Measurements from ENCODE around the gene CD27.
A peak's percentile ranks its signal among the peaks of the same experiment; 100 is the strongest.

Gene CD27
- 19.0 to 54.3 (median 48.4) reads per million in 3 donors for total RNA-seq

GRCh38 chr12:6444704-6445688 is at the start of gene CD27:
TSS of gene CD27 (plus strand) at chr12:6444955. CDS start at chr12:6445096, 141 bp downstream.
- peaks cover 21% of the 10 kb centered on the region for H3K4me1 ChIP-seq (ENCODE audit: control insufficient read depth, insufficient read depth, low read length, poor library complexity, severe bottlenecking)
- no peaks in the 10 kb centered on the region for H3K27me3 ChIP-seq (replicated peaks; ENCODE audit: control insufficient read depth, insufficient read depth, low read length, poor library complexity, severe bottlenecking)
- no peaks in the 10 kb centered on the region for H3K36me3 ChIP-seq (ENCODE audit: control insufficient read depth, insufficient read depth, low read length)
- peak within 1 kb of the TSS; percentile 66 for H3K4me3 ChIP-seq (ENCODE audit: insufficient read depth, low read depth, low read length, poor library complexity, severe bottlenecking)
- no peaks in the 10 kb centered on the region for H3K9me3 ChIP-seq (ENCODE audit: control insufficient read depth, low read length)
- peak within 1 kb of the TSS; percentile 75 for H3K27ac ChIP-seq (ENCODE audit: insufficient read depth, low read length, poor library complexity, severe bottlenecking)
- no peak for DNase-seq

- no peak overlapping the region for H3K4me3 ChIP-seq (ENCODE audit: insufficient read depth, low read depth, low read length, poor library complexity, severe bottlenecking)
- no peaks in the 10 kb centered on the region for H3K9me3 ChIP-seq (ENCODE audit: control insufficient read depth, low read length)
- no peaks in the 10 kb centered on the region for H3K27me3 ChIP-seq (replicated peaks; ENCODE audit: control insufficient read depth, insufficient read depth, low read length, poor library complexity, severe bottlenecking)
- H3K4me1 ChIP-seq (ENCODE audit: control insufficient read depth, insufficient read depth, low read length, poor library complexity, severe bottlenecking), result no peaks in the 10 kb centered on the region
- H3K27ac ChIP-seq (ENCODE audit: insufficient read depth, low read length, poor library complexity, severe bottlenecking), result no peak overlapping the region
- DNase-seq, result no peak
- no peaks in the 10 kb centered on the region for H3K36me3 ChIP-seq (ENCODE audit: control insufficient read depth, insufficient read depth, low read length)
Observed at GRCh38 chr12:6396031-6396430, 48.7 kb upstream of the CD27 start.

GRCh38 chr12:6399884-6400644 is 44.7 kb upstream of the CD27 start:
- no peak for DNase-seq
- Histone ChIP-seq H3K27ac (ENCODE audit: insufficient read depth, low read length, poor library complexity, severe bottlenecking) (no peak overlapping the region), H3K4me3 (ENCODE audit: insufficient read depth, low read depth, low read length, poor library complexity, severe bottlenecking) (no peak overlapping the region), H3K27me3 (replicated peaks; ENCODE audit: control insufficient read depth, insufficient read depth, low read length, poor library complexity, severe bottlenecking) (no peaks in the 10 kb centered on the region), H3K4me1 (ENCODE audit: control insufficient read depth, insufficient read depth, low read length, poor library complexity, severe bottlenecking) (no peaks in the 10 kb centered on the region), H3K9me3 (ENCODE audit: control insufficient read depth, low read length) (no peaks in the 10 kb centered on the region), H3K36me3 (ENCODE audit: control insufficient read depth, insufficient read depth, low read length) (no peaks in the 10 kb centered on the region)

- Histone ChIP-seq H3K36me3 (ENCODE audit: control insufficient read depth, insufficient read depth, low read length) (no peaks in the 10 kb centered on the region), H3K4me3 (ENCODE audit: insufficient read depth, low read depth, low read length, poor library complexity, severe bottlenecking) (no peak overlapping the region), H3K27me3 (replicated peaks; ENCODE audit: control insufficient read depth, insufficient read depth, low read length, poor library complexity, severe bottlenecking) (no peaks in the 10 kb centered on the region), H3K9me3 (ENCODE audit: control insufficient read depth, low read length) (no peaks in the 10 kb centered on the region), H3K4me1 (ENCODE audit: control insufficient read depth, insufficient read depth, low read length, poor library complexity, severe bottlenecking) (no peaks in the 10 kb centered on the region), H3K27ac (ENCODE audit: insufficient read depth, low read length, poor library complexity, severe bottlenecking) (no peak overlapping the region)
- DNase-seq, result no peak
Observed at GRCh38 chr12:6404390-6404789, 40.4 kb upstream of the CD27 start.

GRCh38 chr12:6405963-6406362 is 38.8 kb upstream of the CD27 start:
- Histone ChIP-seq H3K36me3 (ENCODE audit: control insufficient read depth, insufficient read depth, low read length) (no peaks in the 10 kb centered on the region), H3K27me3 (replicated peaks; ENCODE audit: control insufficient read depth, insufficient read depth, low read length, poor library complexity, severe bottlenecking) (no peaks in the 10 kb centered on the region), H3K4me1 (ENCODE audit: control insufficient read depth, insufficient read depth, low read length, poor library complexity, severe bottlenecking) (no peaks in the 10 kb centered on the region), H3K4me3 (ENCODE audit: insufficient read depth, low read depth, low read length, poor library complexity, severe bottlenecking) (no peak overlapping the region), H3K27ac (ENCODE audit: insufficient read depth, low read length, poor library complexity, severe bottlenecking) (no peak overlapping the region), H3K9me3 (ENCODE audit: control insufficient read depth, low read length) (no peaks in the 10 kb centered on the region)
- no peak for DNase-seq

- Histone ChIP-seq H3K27me3 (replicated peaks; ENCODE audit: control insufficient read depth, insufficient read depth, low read length, poor library complexity, severe bottlenecking) (no peaks in the 10 kb centered on the region), H3K27ac (ENCODE audit: insufficient read depth, low read length, poor library complexity, severe bottlenecking) (no peak overlapping the region), H3K4me3 (ENCODE audit: insufficient read depth, low read depth, low read length, poor library complexity, severe bottlenecking) (no peak overlapping the region), H3K9me3 (ENCODE audit: control insufficient read depth, low read length) (no peaks in the 10 kb centered on the region), H3K36me3 (ENCODE audit: control insufficient read depth, insufficient read depth, low read length) (no peaks in the 10 kb centered on the region), H3K4me1 (ENCODE audit: control insufficient read depth, insufficient read depth, low read length, poor library complexity, severe bottlenecking) (no peaks in the 10 kb centered on the region)
- no peak for DNase-seq
Observed at GRCh38 chr12:6407236-6407954, 37.4 kb upstream of the CD27 start.

- Histone ChIP-seq H3K27me3 (replicated peaks; ENCODE audit: control insufficient read depth, insufficient read depth, low read length, poor library complexity, severe bottlenecking) (no peaks in the 10 kb centered on the region), H3K36me3 (ENCODE audit: control insufficient read depth, insufficient read depth, low read length) (no peaks in the 10 kb centered on the region), H3K9me3 (ENCODE audit: control insufficient read depth, low read length) (no peaks in the 10 kb centered on the region), H3K27ac (ENCODE audit: insufficient read depth, low read length, poor library complexity, severe bottlenecking) (no peak overlapping the region), H3K4me3 (ENCODE audit: insufficient read depth, low read depth, low read length, poor library complexity, severe bottlenecking) (no peak overlapping the region), H3K4me1 (ENCODE audit: control insufficient read depth, insufficient read depth, low read length, poor library complexity, severe bottlenecking) (no peaks in the 10 kb centered on the region)
- DNase-seq, result no peak
Observed at GRCh38 chr12:6416596-6416995, 28.2 kb upstream of the CD27 start.

GRCh38 chr12:6418796-6419195 is 26.0 kb upstream of the CD27 start:
- Histone ChIP-seq H3K36me3 (ENCODE audit: control insufficient read depth, insufficient read depth, low read length) (no peaks in the 10 kb centered on the region), H3K4me1 (ENCODE audit: control insufficient read depth, insufficient read depth, low read length, poor library complexity, severe bottlenecking) (peaks cover 6% of the 10 kb centered on the region)
- DNase-seq, result no peak

GRCh38 chr12:6420364-6420763 is 24.4 kb upstream of the CD27 start:
- Histone ChIP-seq H3K9me3 (ENCODE audit: control insufficient read depth, low read length) (no peaks in the 10 kb centered on the region), H3K27ac (ENCODE audit: insufficient read depth, low read length, poor library complexity, severe bottlenecking) (no peak overlapping the region), H3K4me3 (ENCODE audit: insufficient read depth, low read depth, low read length, poor library complexity, severe bottlenecking) (no peak overlapping the region), H3K27me3 (replicated peaks; ENCODE audit: control insufficient read depth, insufficient read depth, low read length, poor library complexity, severe bottlenecking) (no peaks in the 10 kb centered on the region), H3K36me3 (ENCODE audit: control insufficient read depth, insufficient read depth, low read length) (no peaks in the 10 kb centered on the region), H3K4me1 (ENCODE audit: control insufficient read depth, insufficient read depth, low read length, poor library complexity, severe bottlenecking) (peaks cover 8% of the 10 kb centered on the region)
- no peak for DNase-seq

More at GRCh38 chr12:6418796-6419195, 26.0 kb upstream of the CD27 start:
- H3K27ac ChIP-seq (ENCODE audit: insufficient read depth, low read length, poor library complexity, severe bottlenecking), result no peak overlapping the region
- no peak overlapping the region for H3K4me3 ChIP-seq (ENCODE audit: insufficient read depth, low read depth, low read length, poor library complexity, severe bottlenecking)
- no peaks in the 10 kb centered on the region for H3K27me3 ChIP-seq (replicated peaks; ENCODE audit: control insufficient read depth, insufficient read depth, low read length, poor library complexity, severe bottlenecking)
- no peaks in the 10 kb centered on the region for H3K9me3 ChIP-seq (ENCODE audit: control insufficient read depth, low read length)

Measured in effector memory CD4-positive, alpha-beta T cell (primary cell).